ENCODE results near the gene TMEM14B. TPM values are rescaled to one million over a fixed set of nuclear protein-coding genes. Genes with fewer than 3 reads are reported as not detected.

The TMEM14B gene
- total RNA-seq, 4 donors from 2014 or later = 50.0 to 76.3 (median 60.1) TPM

DNA sequence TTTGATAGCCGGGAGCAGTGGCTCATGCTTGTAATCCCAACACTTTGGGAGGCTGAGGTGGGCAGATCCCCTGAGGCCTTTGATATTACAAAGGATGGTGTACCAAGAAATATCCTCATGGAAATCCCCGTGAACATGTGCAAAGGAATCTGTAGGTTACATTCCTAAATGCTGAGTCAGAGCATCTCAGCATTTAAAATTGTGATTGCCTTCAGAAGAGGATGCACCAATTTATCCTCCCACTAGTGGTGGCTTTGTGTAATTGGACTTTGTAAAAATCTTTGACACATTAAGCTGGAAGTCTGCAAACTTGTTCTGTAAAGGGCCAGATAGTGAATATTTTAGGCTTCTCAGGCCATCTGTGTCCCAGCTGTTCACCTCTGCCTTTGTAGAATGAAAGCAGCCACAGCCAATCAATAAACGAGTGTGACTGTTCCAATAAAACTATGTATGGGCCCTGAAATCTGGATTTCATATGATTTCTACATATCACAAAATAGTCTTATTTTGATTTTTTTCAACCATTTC, 11.8 kb downstream of the TMEM14B start:
- peaks cover 0 to 4% (median 0%) of the 10 kb centered on the region in 4 donors for H3K4me1 ChIP-seq
- no peak overlapping the region for H3K4me3 ChIP-seq
- DNase-seq (ENCODE audit: low spot score in 2 of 2) = no peak
- H3K27ac ChIP-seq = no peak overlapping the region
- peaks cover 0 to 55% (median 1%) of the 10 kb centered on the region in 3 donors for H3K36me3 ChIP-seq
- H3K27me3 ChIP-seq = no peaks in the 10 kb centered on the region
- WGBS, 2 donors = 54 to 58% methylated on average over 3 of the region's 3 CpGs
- TF ChIP-seq, protein P1, sequence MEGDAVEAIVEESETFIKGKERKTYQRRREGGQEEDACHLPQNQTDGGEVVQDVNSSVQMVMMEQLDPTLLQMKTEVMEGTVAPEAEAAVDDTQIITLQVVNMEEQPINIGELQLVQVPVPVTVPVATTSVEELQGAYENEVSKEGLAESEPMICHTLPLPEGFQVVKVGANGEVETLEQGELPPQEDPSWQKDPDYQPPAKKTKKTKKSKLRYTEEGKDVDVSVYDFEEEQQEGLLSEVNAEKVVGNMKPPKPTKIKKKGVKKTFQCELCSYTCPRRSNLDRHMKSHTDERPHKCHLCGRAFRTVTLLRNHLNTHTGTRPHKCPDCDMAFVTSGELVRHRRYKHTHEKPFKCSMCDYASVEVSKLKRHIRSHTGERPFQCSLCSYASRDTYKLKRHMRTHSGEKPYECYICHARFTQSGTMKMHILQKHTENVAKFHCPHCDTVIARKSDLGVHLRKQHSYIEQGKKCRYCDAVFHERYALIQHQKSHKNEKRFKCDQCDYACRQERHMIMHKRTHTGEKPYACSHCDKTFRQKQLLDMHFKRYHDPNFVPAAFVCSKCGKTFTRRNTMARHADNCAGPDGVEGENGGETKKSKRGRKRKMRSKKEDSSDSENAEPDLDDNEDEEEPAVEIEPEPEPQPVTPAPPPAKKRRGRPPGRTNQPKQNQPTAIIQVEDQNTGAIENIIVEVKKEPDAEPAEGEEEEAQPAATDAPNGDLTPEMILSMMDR (IDR thresholded peaks at IDR 0.05) = peak in 1 of 5 experiments; percentile 34
- no peak for TF ChIP-seq EP300 (IDR thresholded peaks at IDR 0.05)
- no peaks in the 10 kb centered on the region for H3K9me3 ChIP-seq

DNA sequence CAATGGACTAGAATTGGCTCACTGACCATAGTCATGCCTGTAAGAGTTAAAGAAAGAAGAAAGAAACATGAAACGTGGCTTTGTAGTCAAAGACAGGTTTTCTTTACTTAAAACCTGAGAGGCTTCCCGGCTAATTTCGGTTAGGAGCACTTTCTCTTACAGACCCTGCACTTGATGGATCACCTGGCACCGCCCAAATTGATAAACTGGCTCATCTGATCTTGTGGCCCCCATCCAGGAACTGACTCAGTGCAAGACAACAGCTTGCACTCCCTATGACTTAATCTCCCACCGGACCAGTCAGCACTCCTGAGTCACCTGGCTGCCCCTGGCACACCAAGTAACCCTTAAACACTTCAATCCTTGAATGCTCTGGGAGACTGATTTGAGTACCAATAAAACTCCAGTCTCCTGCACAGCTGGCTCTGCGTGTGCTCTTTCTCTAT, 12.3 kb downstream of the TMEM14B start:
- TF ChIP-seq, protein P1 (IDR thresholded peaks at IDR 0.05) = no peak
- TF ChIP-seq EP300 (IDR thresholded peaks at IDR 0.05) = no peak
- no peak for TF ChIP-seq POLR2A (IDR thresholded peaks at IDR 0.05)
- WGBS, 2 donors = 76 to 83% methylated on average over 6 of the region's 6 CpGs
- no peak overlapping the region for H3K27ac ChIP-seq
- no peaks in the 10 kb centered on the region for H3K9me3 ChIP-seq
- no peaks in the 10 kb centered on the region for H3K27me3 ChIP-seq
- peaks cover 0 to 4% (median 0%) of the 10 kb centered on the region in 4 donors for H3K4me1 ChIP-seq
- no peak overlapping the region for H3K4me3 ChIP-seq
- H3K36me3 ChIP-seq = peaks cover 0 to 50% (median 0%) of the 10 kb centered on the region in 3 donors
- DNase-seq (ENCODE audit: low spot score in 2 of 2) = no peak

DNA sequence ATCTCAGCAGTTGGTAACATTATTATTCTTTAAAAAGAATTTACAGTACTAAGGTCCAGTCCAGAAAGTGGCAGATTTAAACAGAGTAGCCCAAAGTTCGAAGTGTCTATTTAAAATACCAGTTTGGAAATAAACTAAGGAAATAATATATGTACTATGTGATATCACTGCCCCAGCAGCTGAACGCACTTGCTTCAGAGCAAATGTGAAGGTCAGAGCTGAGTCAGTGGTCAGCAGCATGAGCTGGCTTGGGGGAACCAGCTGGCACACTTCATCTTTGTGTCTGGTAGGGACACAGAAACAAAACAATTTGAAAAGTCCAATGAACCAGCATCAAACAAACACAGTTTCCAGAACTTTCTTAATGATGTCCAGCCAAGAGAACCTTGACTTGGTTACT, 15.4 kb downstream of the TMEM14B start:
- Histone ChIP-seq H3K4me1 (peaks cover 0 to 4% (median 0%) of the 10 kb centered on the region in 4 donors), H3K4me3 (no peak overlapping the region), H3K9me3 (no peaks in the 10 kb centered on the region), H3K27me3 (no peaks in the 10 kb centered on the region), H3K36me3 (peaks cover 0 to 22% (median 0%) of the 10 kb centered on the region in 3 donors), H3K27ac (peak overlapping the region in 1 of 4 donors; percentile 32)
- TF ChIP-seq EP300 (IDR thresholded peaks at IDR 0.05) (no peak), POLR2A (IDR thresholded peaks at IDR 0.05) (no peak)
- TF ChIP-seq, protein P1 (IDR thresholded peaks at IDR 0.05) = no peak
- 57 to 66% methylated on average over 2 of the region's 2 CpGs for WGBS, 2 donors
- no peak for DNase-seq (ENCODE audit: low spot score in 2 of 2)

DNA sequence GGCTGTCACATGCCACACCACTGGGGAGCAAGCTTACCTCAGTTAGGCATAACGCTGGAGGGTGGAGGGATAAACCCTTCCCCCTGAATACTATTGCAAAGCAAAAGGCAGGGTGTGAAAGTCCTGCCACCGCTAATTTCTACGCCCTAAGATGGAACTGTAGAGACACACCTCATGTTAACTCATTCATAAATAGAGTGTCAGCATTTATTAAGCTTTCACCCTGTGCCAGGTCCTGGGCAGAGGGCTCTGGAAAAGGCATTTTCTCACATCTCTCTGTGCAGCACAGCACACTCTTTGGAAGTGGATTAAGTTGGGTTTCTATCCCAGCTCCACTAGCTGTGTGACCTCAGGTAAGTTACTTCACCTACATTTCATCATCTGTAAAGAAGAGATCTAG, 21.8 kb downstream of the TMEM14B start:
- H3K27me3 ChIP-seq = no peaks in the 10 kb centered on the region
- no peak overlapping the region for H3K4me3 ChIP-seq
- 86 to 100% methylated on average over 3 of the region's 3 CpGs for WGBS, 2 donors
- TF ChIP-seq EP300 (IDR thresholded peaks at IDR 0.05) (no peak), POLR2A (IDR thresholded peaks at IDR 0.05) (no peak)
- TF ChIP-seq, protein P1 (IDR thresholded peaks at IDR 0.05) = no peak
- no peak overlapping the region for H3K27ac ChIP-seq
- no peak for DNase-seq (ENCODE audit: low spot score in 2 of 2)
- no peaks in the 10 kb centered on the region for H3K9me3 ChIP-seq
- H3K4me1 ChIP-seq = no peaks in the 10 kb centered on the region
- peaks cover 0 to 39% (median 4%) of the 10 kb centered on the region in 3 donors for H3K36me3 ChIP-seq

DNA sequence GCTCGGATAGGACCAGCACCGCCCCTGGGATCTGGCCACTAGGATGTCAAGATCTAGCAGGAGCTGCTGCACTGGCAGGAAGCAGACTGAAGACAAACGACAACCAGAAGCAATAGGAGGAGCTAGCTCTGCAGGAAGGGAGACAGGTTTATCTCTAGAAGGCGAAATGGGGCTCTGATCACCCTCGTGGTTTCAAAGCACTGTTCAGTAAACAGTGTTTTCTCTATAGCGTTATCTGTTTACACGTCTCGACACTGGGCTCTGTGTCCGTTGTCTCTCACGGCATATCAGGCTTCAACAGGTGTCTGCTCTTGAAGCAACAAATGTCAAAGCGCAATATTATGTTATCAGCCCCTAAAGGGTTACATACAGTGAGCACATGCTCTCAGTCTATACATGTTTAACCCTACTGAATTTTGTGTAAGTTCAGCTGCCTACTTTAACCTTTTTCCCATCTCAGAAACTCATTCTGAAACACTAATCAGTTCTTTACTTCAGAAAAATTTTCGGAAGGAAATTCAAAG, 23.8 kb downstream of the TMEM14B start:
- Histone ChIP-seq H3K27me3 (no peaks in the 10 kb centered on the region), H3K9me3 (no peaks in the 10 kb centered on the region), H3K27ac (no peak overlapping the region), H3K4me3 (no peak overlapping the region), H3K4me1 (no peaks in the 10 kb centered on the region), H3K36me3 (peaks cover 0 to 58% (median 4%) of the 10 kb centered on the region in 3 donors)
- no peak for DNase-seq (ENCODE audit: low spot score in 2 of 2)
- 74 to 79% methylated on average over 12 of the region's 12 CpGs for WGBS, 2 donors
- TF ChIP-seq, protein P1 (IDR thresholded peaks at IDR 0.05) = no peak
- TF ChIP-seq EP300 (IDR thresholded peaks at IDR 0.05) (no peak), POLR2A (IDR thresholded peaks at IDR 0.05) (no peak)

Data from tibial nerve (tissue), 4 donors.